KMS-11 (cell line): ENCODE results near the gene BAX.

Source experiments
- H2AFZ ChIP-seq: fragments of 200-600 bp; sonication (generic); 2 replicates; pipeline ENCODE4 v1.6.1; 2016; ENCODE audit warnings: antibody characterized with exemption, mixed run types, low read depth
- H3K27ac ChIP-seq: fragments of 200-600 bp; sonication (generic); 2 replicates; pipeline ENCODE4 v1.6.1; 2016; ENCODE audit warnings: mild to moderate bottlenecking, mixed run types
- H3K27me3 ChIP-seq: fragments of 200-600 bp; sonication (generic); 2 replicates; pipeline ENCODE4 v1.6.1; 2017; ENCODE audit warnings: mild to moderate bottlenecking, low read depth, mixed run types, moderate library complexity; ENCODE audit not compliant: insufficient read depth
- H3K36me3 ChIP-seq: fragments of 200-600 bp; sonication (generic); 2 replicates; pipeline ENCODE4 v1.6.1; 2017; ENCODE audit warnings: mild to moderate bottlenecking, mixed run types; ENCODE audit not compliant: insufficient read depth
- H3K4me1 ChIP-seq: fragments of 200-600 bp; sonication (generic); 2 replicates; pipeline ENCODE4 v1.6.1; 2016; ENCODE audit warnings: mild to moderate bottlenecking, low read depth, mixed run types; ENCODE audit not compliant: poor library complexity, severe bottlenecking
- H3K4me2 ChIP-seq: fragments of 200-600 bp; sonication (generic); 2 replicates; pipeline ENCODE4 v1.7.0; 2016; ENCODE audit warnings: mild to moderate bottlenecking, mixed run types
- H3K4me3 ChIP-seq: fragments of 200-600 bp; sonication (generic); IDR thresholded peaks from 2 replicates; pipeline ENCODE4 v1.6.1; 2017; ENCODE audit warnings: low read depth, low read length, mixed read lengths; ENCODE audit not compliant: insufficient read depth
- H3K79me2 ChIP-seq: fragments of 200-600 bp; sonication (generic); 2 replicates; pipeline ENCODE4 v1.6.1; 2016; ENCODE audit warnings: low read depth, mixed run types; ENCODE audit not compliant: insufficient read depth
- H3K9ac ChIP-seq: fragments of 200-600 bp; sonication (generic); 2 replicates; pipeline ENCODE4 v1.6.1; 2016; ENCODE audit warnings: mild to moderate bottlenecking, mixed run types
- H4K20me1 ChIP-seq: fragments of 200-600 bp; sonication (generic); 2 replicates; pipeline ENCODE4 v1.6.1; 2016; ENCODE audit warnings: mild to moderate bottlenecking, mixed run types; ENCODE audit not compliant: insufficient read depth
- CTCF ChIP-seq: fragments of 200-600 bp; sonication (generic); conservative IDR thresholded peaks from 2 replicates; pipeline ENCODE4 v1.6.1; 2017; ENCODE audit warnings: low read depth, mild to moderate bottlenecking, antibody characterized with exemption, low read length, moderate library complexity, mixed read lengths

BAX gene

DNA sequence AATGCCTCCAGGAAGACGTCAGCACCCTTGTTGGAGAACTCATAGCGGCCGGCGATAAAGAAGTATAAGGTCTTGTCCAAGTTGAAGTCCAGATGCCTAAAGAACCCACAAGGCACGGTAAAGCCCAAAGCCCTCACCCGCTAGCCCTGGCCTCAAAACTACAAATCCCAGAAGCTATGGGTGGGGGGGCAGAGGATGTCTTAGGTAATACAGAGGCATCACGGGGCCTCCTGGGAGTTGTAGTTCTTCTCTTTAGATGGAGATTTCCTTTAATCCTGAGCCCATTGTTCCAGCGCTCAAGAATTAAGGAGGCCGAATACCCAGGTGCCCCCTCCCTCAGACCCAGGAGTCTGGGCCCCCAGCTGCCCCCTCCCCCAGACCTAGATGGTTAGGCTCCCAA, 27.6 kb downstream of the BAX start:
- H3K4me1 ChIP-seq, result peaks cover 29% of the 10 kb centered on the region
- no peaks in the 10 kb centered on the region for H3K36me3 ChIP-seq
- no peak overlapping the region for H2AFZ ChIP-seq
- H3K79me2 ChIP-seq, result no peaks in the 10 kb centered on the region
- H4K20me1 ChIP-seq, result no peaks in the 10 kb centered on the region
- H3K4me2 ChIP-seq, result no peak overlapping the region
- no peak overlapping the region for H3K4me3 ChIP-seq
- no peak overlapping the region for H3K27ac ChIP-seq
- H3K27me3 ChIP-seq, result no peaks in the 10 kb centered on the region
- no peak for TF ChIP-seq CTCF
- no peak overlapping the region for H3K9ac ChIP-seq

GRCh38 chr19:48985711-48986110, 31.0 kb downstream of the BAX start:
- no peaks in the 10 kb centered on the region for H3K27me3 ChIP-seq
- no peak overlapping the region for H3K4me2 ChIP-seq
- no peak overlapping the region for H3K27ac ChIP-seq
- no peak overlapping the region for H3K4me3 ChIP-seq
- no peak for TF ChIP-seq CTCF
- no peaks in the 10 kb centered on the region for H3K4me1 ChIP-seq
- H3K36me3 ChIP-seq, result no peaks in the 10 kb centered on the region
- no peak overlapping the region for H2AFZ ChIP-seq
- H3K9ac ChIP-seq, result no peak overlapping the region
- H4K20me1 ChIP-seq, result no peaks in the 10 kb centered on the region
- H3K79me2 ChIP-seq, result no peaks in the 10 kb centered on the region

- no peak overlapping the region for H3K27ac ChIP-seq
- no peak for TF ChIP-seq CTCF
- 0 out of 2 replicates have a peak, but pooled peaks cover 3% of the 10 kb centered on the region for H3K79me2 ChIP-seq
Observed at GRCh38 chr19:48986211-48986610, 31.5 kb downstream of the BAX start.

DNA sequence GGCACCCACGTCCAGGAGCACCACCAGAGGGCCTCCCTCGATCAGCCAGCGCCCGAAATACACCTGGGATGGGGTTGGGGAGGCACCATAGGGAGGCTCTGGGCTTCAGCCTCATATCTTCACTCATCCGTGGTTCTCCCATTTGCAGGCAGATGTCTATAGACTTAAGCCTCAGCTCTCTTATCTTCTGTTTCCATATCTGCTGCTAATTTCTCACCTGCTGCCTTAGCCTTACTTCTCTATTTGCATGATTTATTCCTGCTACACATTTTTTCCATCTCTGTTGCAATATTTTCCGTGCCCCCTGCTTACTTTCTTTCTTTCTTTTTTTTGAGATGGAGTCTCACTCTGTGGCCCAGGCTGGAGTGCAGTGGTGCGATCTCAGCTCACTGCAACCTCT, 32.6 kb downstream of the BAX start:
- Histone ChIP-seq H4K20me1 (no peaks in the 10 kb centered on the region), H3K4me1 (peaks cover 5% of the 10 kb centered on the region), H3K4me2 (no peak overlapping the region), H3K27ac (no peak overlapping the region), H3K36me3 (no peaks in the 10 kb centered on the region), H3K79me2 (peaks cover 14% of the 10 kb centered on the region; the same call in 1 of the 2 replicates), H2AFZ (no peak overlapping the region), H3K27me3 (no peaks in the 10 kb centered on the region), H3K9ac (no peak overlapping the region), H3K4me3 (no peak overlapping the region)
- no peak for TF ChIP-seq CTCF

More at GRCh38 chr19:48986211-48986610, 31.5 kb downstream of the BAX start:
- H4K20me1 ChIP-seq, result no peaks in the 10 kb centered on the region
- H3K9ac ChIP-seq, result no peak overlapping the region
- H3K4me2 ChIP-seq, result no peak overlapping the region
- H3K4me3 ChIP-seq, result no peak overlapping the region
- no peaks in the 10 kb centered on the region for H3K4me1 ChIP-seq
- no peaks in the 10 kb centered on the region for H3K27me3 ChIP-seq
- no peak overlapping the region for H2AFZ ChIP-seq
- no peaks in the 10 kb centered on the region for H3K36me3 ChIP-seq
